HG02571 (cell line): ENCODE measurements around the gene DYRK3.
"Not testable (repeated sequence)": the region's sequence is repeated elsewhere in the genome, so short reads cannot be mapped to it uniquely, and the experiment has no call there.

Experiments used
- ATAC-seq: cut with Tn5 transposase; IDR thresholded peaks from one replicate; pipeline ENCODE4 v1.9.1; 2021; ENCODE audit warnings: mild to moderate bottlenecking, moderate library complexity; ENCODE audit not compliant: unreplicated experiment

The DYRK3 gene

DNA sequence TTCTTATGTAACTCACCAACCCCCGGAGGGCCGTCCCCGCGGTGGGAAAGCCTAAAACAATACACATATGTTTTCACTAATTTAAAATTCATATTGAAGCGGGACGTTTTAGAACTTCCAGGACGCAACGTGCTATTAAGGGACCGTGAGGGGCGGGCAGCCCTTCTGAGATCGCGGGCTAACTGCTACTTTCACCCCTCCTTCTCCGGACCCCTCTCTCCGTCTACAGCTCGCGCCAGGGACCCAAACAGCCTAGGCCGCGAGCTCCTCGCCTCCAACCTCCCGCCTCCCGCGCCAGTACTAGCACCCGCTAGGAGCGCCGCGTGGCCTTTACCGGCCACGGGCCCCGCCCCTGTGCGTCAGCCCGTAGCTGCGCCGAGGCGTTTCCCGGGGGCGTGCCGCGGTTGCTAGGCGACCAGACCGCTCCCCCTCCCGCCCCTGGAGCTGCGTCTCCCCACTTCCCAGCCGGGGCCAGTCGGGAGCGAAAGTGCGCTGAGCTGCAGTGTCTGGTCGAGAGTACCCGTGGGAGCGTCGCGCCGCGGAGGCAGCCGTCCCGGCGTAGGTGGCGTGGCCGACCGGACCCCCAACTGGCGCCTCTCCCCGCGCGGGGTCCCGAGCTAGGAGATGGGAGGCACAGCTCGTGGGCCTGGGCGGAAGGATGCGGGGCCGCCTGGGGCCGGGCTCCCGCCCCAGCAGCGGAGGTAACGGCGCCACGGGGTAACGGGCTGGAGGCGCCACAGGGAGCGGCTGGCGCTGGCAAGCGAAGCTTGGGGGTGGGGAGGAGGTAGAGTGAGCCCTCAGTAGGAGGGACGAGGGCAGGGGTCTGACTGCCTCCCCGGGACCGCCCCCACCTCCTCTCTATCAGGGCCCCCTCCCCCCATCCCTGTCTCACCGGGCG, at the start of gene DYRK3:
Gene DYRK3, plus strand, starts transcription at position 457 of the 898 bp plus-strand sequence. Its CDS starts 168 bp downstream, at position 625.
- peak; percentile 87 for ATAC-seq

DNA sequence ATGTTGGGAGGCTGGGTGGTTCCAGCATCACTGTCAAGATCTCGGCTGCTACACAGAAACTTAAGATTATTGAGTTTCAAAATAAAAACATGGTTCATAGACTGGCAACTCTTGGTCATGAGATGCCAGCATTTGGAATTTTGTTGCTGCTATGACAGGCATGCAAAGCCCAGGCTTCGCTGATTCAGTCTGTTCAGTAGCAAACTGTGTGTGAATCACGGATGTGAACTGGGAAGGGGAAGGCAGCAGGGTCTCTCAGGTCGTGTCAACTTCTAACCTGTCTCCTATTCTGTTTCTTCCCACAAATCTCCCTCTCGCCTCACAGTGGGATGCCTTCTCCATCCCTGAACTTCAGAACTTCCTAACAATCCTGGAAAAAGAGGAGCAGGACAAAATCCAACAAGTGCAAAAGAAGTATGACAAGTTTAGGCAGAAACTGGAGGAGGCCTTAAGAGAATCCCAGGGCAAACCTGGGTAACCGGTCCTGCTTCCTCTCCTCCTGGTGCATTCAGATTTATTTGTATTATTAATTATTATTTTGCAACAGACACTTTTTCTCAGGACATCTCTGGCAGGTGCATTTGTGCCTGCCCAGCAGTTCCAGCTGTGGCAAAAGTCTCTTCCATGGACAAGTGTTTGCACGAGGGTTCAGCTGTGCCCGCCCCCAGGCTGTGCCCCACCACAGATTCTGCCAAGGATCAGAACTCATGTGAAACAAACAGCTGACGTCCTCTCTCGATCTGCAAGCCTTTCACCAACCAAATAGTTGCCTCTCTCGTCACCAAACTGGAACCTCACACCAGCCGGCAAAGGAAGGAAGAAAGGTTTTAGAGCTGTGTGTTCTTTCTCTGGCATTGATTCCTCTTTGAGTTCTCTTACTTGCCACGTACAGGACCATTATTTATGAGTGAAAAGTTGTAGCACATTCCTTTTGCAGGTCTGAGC, 48.6 kb upstream of the DYRK3 start:
- ATAC-seq = no peak

DNA sequence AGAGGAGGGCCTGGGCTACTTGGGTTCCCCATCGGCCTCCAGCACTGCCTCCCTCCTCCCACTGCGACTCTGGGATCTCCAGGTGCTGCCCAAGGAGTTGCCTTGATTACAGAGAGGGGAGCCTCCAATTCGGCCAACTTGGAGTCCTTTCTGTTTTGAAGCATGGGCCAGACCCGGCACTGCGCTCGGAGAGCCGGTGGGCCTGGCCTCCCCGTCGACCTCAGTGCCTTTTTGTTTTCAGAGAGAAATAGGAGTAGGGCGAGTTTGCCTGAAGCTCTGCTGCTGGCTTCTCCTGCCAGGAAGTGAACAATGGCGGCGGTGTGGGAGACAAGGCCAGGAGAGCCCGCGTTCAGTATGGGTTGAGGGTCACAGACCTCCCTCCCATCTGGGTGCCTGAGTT, 47.4 kb upstream of the DYRK3 start:
- no peak for ATAC-seq

DNA sequence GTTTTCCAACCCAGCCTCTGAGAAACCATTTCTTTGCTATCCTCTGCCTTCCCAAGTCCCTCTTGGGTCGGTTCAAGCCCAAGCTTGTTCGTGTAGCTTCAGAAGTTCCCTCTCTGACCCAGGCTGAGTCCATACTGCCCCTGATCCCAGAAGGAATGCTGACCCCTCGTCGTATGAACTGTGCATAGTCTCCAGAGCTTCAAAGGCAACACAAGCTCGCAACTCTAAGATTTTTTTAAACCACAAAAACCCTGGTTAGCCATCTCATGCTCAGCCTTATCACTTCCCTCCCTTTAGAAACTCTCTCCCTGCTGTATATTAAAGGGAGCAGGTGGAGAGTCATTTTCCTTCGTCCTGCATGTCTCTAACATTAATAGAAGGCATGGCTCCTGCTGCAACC, 46.8 kb upstream of the DYRK3 start:
- ATAC-seq = no peak

DNA sequence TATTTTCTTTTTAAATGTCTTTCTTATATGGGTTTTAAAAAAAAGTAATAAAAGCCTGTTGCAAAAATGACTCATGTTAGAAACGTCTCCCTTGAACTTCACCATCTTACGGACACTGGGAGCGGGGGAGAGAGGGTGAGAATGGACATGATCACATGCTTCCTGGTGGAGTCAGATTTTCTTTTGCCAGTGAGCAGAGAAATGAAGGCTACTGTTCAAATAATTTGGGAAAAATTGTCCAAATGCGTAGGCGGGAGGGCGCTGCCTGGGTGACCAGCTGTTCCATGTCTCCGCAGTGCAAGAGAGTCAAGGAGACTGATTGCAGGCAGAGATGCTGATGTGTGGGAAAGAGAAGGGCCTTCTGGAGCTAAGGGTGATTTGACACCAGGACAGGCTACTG, 46.1 kb upstream of the DYRK3 start:
- ATAC-seq = no peak

DNA sequence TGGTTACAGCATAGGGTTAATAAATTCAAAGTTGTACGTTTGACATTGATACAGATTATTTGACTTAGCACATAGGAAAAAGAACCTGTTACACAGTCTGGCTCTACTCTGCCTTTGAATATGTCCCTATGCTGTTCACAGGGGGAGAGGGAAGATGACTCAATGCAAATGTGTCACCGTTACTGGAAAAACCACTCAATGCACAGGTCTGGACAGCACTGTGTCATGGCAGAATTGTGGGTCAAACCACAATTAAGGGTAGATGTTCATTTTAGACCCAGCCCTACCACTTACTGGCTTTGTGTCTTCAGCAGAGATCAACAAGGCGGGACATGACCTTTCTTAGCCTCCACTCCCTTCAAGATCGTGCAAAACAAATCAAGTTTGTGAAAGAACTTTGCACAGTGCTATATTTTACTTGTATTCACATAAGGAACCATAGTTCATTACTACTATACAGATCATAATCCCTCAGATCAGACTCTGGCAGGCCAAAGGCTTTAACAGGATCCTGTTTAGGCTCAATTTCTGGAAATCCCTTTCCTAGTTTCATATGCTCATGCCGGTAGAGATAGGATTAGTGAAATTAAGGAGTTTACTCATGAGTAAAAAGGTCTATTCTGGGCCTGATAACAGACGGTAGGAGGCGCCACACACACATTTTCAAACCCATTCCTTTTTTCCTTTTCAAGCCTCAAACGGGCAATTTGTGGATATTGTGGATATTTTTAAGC, 45.1 kb upstream of the DYRK3 start:
- ATAC-seq = no peak

DNA sequence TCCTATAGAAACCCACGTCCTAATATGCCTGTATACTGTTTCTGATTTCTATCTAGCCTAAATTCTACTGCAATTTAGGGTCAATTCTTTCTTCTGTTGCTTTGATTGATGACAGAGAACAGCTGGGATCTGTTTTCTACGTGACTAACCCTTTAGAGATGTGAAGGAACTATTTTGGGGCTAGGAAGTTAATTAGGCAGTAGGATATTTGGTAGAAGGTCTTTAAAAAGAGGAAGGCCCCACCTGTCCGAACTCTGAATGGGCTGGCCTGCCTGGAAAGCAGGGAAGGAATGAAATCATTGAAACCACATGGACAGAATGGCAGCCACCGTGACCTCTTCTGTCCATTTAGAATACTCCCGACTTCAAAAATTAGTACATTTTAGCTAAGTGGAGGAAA, 44.1 kb upstream of the DYRK3 start:
- ATAC-seq = no peak

DNA sequence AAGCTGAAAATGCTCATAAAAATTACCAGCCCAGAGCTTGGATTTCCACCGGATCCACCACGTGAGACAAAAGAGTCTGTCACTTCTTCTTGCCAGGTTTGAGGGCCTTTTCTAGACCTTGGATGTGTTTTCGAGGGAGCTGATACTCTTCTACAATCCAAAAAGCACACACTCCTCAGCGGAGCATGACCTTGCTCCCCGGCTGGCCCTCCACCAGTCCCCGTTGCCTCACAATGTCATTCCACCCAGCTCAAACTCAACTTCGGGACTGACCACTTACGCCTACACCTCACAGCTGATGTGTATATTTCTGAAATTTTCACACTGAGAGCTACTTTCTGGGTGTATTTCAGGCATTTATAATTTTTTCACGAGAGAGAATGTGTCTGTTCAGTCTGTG, 43.6 kb upstream of the DYRK3 start:
- ATAC-seq = no peak

DNA sequence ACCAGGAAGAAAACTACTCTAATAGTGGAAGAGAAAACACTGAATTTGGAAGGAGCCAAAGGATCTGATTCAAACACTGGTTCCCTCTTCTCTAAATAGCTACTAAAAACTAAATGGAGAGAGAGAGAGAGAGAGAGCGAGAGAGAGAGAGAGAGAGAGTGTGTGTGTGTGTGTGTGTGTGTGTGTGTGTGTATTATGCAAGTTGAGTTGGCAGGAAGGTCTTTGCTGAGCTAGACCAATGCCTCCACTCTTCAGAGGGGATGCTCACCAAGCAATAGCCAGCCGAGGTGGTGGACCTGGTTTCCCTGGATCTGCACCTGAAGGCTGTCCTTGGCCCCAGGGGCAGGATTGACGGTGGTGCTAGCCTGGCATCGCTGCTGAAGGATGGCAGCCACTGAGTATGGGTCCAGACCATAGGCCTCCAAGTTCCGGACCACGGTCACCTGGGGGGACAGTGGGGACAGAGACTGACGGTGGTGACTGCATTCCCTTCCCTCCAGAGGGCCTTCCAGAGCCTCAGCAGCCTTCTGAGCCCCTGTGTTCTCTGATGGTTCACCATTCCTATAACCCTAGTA, 41.9 kb upstream of the DYRK3 start:
- ATAC-seq = no peak

DNA sequence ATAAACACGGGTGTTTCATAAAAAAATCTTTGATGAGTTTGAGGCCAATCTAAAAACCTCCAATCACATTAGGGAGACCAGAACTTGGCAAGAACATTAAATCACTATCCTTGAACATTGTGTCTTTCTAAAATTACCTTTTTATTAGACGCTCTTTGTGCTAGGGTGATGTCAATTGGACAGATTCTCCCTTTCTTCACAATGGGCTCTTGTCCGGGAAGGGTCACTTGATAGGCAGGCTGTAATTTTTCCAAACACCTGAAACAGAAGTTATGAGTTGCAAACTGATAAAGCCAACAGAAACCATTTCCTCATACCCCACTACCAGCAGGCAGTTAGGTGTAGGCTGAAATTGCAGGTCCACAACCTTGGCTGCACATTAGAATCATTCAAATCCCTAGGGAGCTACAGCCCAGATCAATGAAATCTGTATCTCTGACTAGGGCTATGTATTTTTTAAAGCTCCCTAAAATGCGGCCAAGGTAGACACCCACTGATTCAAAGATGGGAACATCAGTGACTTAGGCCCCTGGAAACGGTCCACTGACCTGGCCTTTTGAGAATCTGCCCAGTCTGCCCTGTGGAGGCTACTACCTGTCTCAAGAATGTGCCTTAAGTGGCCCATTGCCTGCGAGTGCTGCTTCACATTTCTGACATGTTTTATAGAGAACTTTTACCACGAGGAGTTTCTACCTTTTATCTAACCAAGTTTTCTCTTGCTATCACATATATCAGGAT, 39.6 kb upstream of the DYRK3 start:
- ATAC-seq = no peak

DNA sequence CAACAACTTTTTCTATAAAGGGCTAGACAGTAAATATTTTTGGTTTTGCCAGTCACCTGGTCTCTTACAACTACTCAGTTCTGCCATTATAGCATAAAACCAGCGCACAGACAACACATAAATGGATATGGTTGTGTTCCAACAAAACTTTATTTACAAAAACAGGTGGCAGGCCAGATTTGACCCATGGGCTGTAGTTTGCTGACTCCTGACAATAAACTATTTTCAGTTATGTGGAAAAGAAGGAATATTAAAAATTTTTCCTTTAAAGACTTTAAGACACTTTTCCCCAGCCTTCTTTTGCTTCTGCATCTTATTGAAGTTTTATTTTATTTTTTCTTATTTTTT, 39.0 kb upstream of the DYRK3 start:
- ATAC-seq = no peak

DNA sequence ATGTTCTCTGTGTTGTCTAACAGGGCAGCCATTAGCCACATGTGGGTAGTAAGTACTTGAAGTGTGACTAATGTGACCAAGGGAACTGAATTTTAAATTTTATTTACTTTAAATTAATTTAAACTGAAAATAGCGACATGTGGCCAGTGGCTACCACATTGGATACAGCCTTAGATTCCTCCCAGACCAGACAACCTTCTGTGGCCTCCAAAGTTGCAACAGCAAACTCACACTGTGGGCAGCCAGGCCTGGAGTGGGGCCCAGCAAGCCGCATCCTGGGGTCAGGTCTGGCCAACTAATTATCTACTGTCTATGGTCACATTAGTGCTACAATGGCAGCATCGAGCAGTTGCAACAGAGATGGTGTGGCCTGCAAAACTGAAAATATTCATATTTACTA, 34.8 kb upstream of the DYRK3 start:
- ATAC-seq = no peak

DNA sequence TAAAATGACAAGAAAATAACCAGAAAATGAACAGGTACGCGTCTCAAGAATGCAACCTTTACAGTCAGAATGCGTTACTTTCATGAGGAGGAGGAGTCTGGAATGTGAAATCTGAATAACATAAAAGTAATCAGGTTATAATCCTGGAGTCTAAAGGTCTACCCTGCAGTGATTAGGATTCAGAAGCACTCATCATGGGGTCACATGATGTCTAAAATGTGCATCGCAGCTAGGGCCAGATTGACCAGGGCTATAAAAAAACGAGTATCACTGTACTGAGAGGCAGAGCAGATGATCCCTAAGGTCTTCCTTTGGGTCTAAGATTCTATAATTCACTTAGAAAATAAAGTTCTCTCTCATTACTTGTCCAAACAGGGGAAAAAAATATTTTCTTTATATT, 30.5 kb upstream of the DYRK3 start:
- no peak for ATAC-seq

DNA sequence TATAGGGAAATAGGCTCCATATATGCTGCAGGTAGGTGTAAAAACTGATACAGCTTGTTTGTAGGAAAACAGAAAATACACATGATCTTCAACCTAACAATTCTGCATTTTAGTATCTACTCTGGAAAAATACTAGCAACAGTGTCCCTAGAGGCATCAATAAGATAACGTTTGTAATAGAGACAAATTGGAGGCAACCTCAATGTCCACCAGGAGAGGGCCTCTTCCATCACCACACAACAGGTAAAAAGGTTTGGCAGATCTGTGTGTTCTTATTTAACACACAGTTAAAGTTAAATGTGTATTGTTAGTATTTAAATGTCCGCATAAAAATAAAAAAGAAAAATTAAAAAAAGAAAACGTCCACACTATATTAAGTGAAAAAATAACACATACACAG, 28.5 kb upstream of the DYRK3 start:
- no peak for ATAC-seq

DNA sequence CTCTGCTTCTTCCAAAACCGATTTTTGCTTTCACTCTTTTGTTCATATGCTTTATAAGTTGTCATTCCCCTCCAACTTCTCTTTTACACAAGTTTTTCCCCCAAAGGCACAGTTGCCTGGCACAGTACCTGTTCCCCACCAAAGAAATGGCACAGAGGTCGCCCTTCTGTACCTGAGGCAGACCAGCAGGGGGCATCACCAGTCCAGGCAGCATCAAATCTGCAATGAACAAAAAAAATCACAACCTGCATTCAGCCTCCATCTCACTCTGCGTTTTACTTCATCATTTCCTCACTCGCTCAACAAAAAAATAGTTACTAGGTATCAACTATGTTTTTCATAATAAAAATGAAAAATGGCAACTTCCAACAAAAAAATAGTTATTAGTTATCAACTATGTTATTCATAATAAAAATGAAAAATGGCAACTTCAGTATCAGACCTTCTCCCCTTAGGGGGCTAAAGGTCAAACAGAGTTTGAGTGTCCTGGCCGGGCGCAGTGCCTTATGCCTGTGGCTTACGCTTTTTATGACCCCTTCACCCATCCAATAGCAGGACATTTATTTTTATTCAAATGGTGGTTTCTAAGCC, 27.1 kb upstream of the DYRK3 start:
- ATAC-seq = no peak

DNA sequence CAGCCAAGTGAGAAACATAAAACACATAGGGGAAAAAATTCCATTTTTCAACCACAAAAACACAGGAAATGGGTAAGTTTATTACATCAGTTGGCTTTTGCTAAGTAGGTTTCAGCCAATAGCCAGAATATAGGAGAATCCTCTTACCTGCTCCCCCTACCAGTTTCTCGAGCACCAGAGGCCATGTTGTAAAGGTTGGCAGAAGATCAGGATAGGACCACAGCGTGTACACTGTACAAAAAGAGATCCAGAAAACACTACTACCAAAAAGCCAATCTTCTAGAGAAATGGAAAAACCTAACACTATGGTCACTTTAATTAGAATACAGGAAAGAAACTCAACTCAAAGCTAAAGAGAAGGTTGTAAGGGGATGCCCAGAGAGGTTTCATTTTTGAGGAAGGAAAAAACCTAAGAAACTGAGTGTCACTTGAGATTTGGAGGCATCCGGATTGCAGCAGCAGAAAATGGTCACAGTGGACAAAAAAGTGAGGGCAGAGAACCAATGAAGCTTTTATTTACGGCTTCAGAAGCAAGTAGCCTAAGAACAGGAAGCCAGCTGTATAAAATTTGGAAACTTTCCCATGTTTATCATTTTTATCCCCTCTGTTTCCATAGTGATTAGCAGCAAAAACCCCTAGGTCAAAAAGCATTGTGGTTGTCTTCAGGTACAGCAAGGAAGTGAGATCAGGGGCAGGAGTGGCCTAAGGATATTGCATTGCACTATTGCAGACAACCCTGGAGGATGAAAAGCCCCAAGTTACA, 25.9 kb upstream of the DYRK3 start:
- no peak for ATAC-seq

DNA sequence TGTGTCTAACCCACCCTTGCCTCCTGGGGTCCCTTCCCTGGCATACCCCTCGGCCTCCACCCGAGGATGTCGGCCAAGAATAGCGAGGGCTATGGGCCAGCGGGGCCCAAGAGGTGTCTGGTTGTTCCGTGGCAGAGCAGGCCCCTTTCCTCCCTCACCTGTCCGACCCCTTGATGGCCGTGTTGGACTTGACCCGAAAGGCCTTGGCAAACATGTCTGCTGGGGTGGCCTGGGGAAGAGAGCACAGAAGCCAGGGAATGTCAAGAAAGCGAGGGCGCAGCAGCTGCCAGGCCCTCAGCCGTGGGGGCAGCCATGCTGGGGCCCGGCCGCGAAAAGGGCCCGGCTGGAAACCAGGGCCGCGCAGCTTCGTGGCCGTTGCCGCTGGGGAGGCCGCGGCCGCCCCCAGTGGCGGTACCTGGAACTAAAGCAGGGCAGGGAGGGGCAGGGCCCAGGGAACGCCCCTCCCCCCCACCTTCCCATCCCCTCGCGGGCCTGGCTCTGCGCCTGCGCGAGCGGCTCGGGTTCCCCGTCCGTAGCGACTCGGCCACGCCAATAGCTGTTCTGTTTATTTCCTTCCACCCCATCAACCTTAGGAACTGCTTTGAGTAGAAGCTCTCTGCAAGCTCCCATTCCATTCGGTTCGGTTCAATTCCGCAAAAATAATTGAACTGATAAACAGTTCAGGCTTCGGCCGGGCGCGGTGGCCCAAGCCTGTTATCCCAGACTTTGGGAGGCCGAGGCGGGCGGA, 23.0 kb upstream of the DYRK3 start, which contains the start of gene EIF2D:
Gene EIF2D, minus strand, starts transcription at position 337 of the 748 bp plus-strand sequence. Its CDS starts 123 bp downstream, at position 214.
- peak; percentile 81 for ATAC-seq

DNA sequence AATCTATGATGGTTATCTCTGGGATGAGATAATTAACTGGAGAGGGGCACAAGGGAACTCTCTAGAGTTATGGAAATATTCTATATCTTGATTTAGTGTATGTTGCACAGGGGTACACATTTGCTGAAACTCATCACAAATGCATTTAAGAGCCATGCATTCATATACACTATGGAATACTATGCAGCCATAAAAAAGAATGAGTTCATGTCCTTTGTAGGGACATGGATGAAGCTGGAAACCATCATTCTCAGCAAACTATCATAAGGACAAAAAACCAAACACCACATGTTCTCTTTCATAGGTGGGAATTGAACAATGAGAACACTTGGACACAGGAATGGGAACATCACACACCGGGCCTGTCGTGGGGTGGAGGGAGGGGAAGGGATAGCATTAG, 8.9 kb upstream of the DYRK3 start:
- not testable (repeated sequence) for ATAC-seq
